ENCODE data around the gene PRKRIP1.

Gene PRKRIP1

DNA sequence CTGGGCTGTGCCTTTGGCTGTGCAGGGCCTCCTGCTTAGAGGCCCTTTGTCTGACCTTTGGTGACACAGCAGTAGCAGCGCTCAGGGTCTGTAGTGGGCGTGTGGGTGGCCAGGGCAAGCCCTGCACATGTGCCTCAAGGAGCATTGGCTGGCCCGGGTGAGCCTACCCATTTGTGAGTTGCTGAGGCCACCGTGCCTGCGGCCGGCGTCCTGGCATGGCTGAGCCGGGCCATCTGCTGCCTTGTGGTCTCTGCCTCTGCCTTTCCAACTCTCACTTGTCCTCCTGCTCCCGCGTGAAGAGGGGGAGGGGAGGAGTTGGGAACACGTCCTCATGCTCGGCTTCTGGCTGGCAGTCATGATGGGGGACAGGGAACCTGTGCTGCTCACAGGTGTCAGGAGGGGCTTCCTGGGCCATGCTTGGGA is 28.0 kb downstream of the PRKRIP1 start:
- Histone ChIP-seq H3K9me3 (ENCODE audit: low read length) (no peaks in the 10 kb centered on the region), H3K27me3 (ENCODE audit: insufficient read depth, low read length) (no peaks in the 10 kb centered on the region), H3K9me2 (ENCODE audit: low read depth, low read length) (no peaks in the 10 kb centered on the region), H3K27ac (ENCODE audit: low read depth, low read length, poor library complexity, severe bottlenecking) (peak overlapping the region; percentile 98), H2AFZ (ENCODE audit: low read length) (no peak overlapping the region), H3K4me3 (ENCODE audit: low read depth, low read length, poor library complexity, severe bottlenecking) (peak overlapping the region; percentile 55), H3K4me2 (ENCODE audit: low read length) (peak overlapping the region; percentile 71), H4K20me1 (ENCODE audit: insufficient read depth, low read length) (no peaks in the 10 kb centered on the region), H3K79me2 (ENCODE audit: insufficient read depth, low read length) (no peaks in the 10 kb centered on the region), H3K36me3 (ENCODE audit: insufficient read depth, low read length) (peaks cover 49% of the 10 kb centered on the region), H3K4me1 (ENCODE audit: insufficient read depth, low read length, severe bottlenecking) (peaks cover 78% of the 10 kb centered on the region), H3F3A (ENCODE audit: insufficient read depth, low read length) (peaks cover 12% of the 10 kb centered on the region; the same call in 1 of the 2 replicates), H3K9ac (ENCODE audit: low read length) (peak overlapping the region; percentile 77)
- TF ChIP-seq, protein P1, sequence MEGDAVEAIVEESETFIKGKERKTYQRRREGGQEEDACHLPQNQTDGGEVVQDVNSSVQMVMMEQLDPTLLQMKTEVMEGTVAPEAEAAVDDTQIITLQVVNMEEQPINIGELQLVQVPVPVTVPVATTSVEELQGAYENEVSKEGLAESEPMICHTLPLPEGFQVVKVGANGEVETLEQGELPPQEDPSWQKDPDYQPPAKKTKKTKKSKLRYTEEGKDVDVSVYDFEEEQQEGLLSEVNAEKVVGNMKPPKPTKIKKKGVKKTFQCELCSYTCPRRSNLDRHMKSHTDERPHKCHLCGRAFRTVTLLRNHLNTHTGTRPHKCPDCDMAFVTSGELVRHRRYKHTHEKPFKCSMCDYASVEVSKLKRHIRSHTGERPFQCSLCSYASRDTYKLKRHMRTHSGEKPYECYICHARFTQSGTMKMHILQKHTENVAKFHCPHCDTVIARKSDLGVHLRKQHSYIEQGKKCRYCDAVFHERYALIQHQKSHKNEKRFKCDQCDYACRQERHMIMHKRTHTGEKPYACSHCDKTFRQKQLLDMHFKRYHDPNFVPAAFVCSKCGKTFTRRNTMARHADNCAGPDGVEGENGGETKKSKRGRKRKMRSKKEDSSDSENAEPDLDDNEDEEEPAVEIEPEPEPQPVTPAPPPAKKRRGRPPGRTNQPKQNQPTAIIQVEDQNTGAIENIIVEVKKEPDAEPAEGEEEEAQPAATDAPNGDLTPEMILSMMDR (IDR thresholded peaks at IDR 0.05; ENCODE audit: low read length): no peak
- TF ChIP-seq EZH2 (IDR thresholded peaks at IDR 0.05; ENCODE audit: borderline replicate concordance, low read length): no peak

DNA sequence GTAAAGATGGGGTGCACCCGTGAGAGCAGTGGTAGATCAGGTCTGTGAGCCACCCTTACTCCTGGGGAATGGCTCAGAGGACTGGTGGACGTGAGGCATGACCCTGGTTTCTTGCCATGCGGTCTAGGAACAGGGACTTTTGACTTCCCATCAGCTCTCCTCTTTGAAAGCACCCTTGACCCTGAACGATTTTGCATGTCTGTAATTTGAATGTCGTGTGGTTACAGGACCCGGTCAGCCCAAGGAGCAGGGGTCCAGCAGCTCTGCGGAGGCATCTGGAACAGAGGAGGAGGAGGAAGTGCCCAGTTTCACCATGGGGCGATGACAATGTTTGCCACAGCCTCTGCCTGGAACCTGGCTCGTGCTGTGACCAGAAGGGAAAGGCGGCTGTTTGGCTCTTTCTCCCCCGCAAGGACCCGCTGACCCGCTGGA is 28.6 kb downstream of the PRKRIP1 start:
- H3K4me3 ChIP-seq (ENCODE audit: low read depth, low read length, poor library complexity, severe bottlenecking): peak overlapping the region; percentile 55
- no peaks in the 10 kb centered on the region for H3K27me3 ChIP-seq (ENCODE audit: insufficient read depth, low read length)
- H3K36me3 ChIP-seq (ENCODE audit: insufficient read depth, low read length): peaks cover 43% of the 10 kb centered on the region
- H3K27ac ChIP-seq (ENCODE audit: low read depth, low read length, poor library complexity, severe bottlenecking): peak overlapping the region; percentile 98
- no peaks in the 10 kb centered on the region for H3K9me2 ChIP-seq (ENCODE audit: low read depth, low read length)
- H3K4me1 ChIP-seq (ENCODE audit: insufficient read depth, low read length, severe bottlenecking): peaks cover 78% of the 10 kb centered on the region
- H3F3A ChIP-seq (ENCODE audit: insufficient read depth, low read length): peaks cover 12% of the 10 kb centered on the region; the same call in 1 of the 2 replicates
- H2AFZ ChIP-seq (ENCODE audit: low read length): no peak overlapping the region
- no peaks in the 10 kb centered on the region for H3K9me3 ChIP-seq (ENCODE audit: low read length)
- peak overlapping the region; percentile 77 for H3K9ac ChIP-seq (ENCODE audit: low read length)
- TF ChIP-seq, protein P1 (IDR thresholded peaks at IDR 0.05; ENCODE audit: low read length): no peak
- H3K4me2 ChIP-seq (ENCODE audit: low read length): peak overlapping the region; percentile 71
- H4K20me1 ChIP-seq (ENCODE audit: insufficient read depth, low read length): no peaks in the 10 kb centered on the region
- H3K79me2 ChIP-seq (ENCODE audit: insufficient read depth, low read length): no peaks in the 10 kb centered on the region

DNA sequence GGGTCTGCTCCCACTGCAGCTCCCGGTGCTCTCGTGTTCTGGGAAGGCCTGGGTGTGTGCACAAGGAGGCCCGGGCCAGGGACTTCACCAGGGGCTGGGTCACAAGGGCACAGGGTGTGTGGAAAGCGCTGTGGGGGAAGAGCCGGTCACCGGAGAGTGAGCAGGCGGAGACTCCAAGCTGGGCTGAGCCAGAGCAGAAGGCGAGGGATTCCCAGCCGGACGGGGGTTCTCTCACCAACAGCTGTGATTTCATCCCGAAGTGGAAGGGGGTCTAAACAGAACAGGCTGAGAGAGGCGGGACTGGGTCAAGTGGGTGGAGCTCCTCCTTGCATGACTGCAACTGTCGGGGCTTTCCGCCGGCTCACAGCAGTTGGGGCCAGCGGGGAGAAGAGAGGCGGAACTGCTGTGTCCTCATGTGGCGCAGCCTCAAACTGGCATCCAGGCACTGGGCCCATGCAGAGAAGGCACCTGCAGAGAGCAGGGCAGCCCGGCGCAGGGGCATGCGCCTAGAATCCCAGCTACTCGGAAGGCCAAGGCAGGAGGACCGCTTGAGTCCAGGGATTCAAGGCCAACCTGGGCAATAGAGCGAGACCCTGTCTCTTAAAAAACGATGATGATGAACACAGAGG is 29.6 kb downstream of the PRKRIP1 start:
- H3K4me2 ChIP-seq (ENCODE audit: low read length): peak overlapping the region; percentile 71
- H3K36me3 ChIP-seq (ENCODE audit: insufficient read depth, low read length): peaks cover 35% of the 10 kb centered on the region
- H3K4me3 ChIP-seq (ENCODE audit: low read depth, low read length, poor library complexity, severe bottlenecking): peak overlapping the region; percentile 55

More for the DNA sequence above, 29.6 kb downstream of the PRKRIP1 start:
- peak overlapping the region; percentile 77 for H3K9ac ChIP-seq (ENCODE audit: low read length)
- H3K9me2 ChIP-seq (ENCODE audit: low read depth, low read length): no peaks in the 10 kb centered on the region
- H3F3A ChIP-seq (ENCODE audit: insufficient read depth, low read length): peaks cover 7% of the 10 kb centered on the region; the same call in 1 of the 2 replicates
- peaks cover 78% of the 10 kb centered on the region for H3K4me1 ChIP-seq (ENCODE audit: insufficient read depth, low read length, severe bottlenecking)
- TF ChIP-seq, protein P1 (IDR thresholded peaks at IDR 0.05; ENCODE audit: low read length): no peak
- no peaks in the 10 kb centered on the region for H3K9me3 ChIP-seq (ENCODE audit: low read length)
- no peaks in the 10 kb centered on the region for H3K79me2 ChIP-seq (ENCODE audit: insufficient read depth, low read length)
- H2AFZ ChIP-seq (ENCODE audit: low read length): no peak overlapping the region
- H3K27ac ChIP-seq (ENCODE audit: low read depth, low read length, poor library complexity, severe bottlenecking): peak overlapping the region; percentile 98
- H3K27me3 ChIP-seq (ENCODE audit: insufficient read depth, low read length): no peaks in the 10 kb centered on the region
- no peaks in the 10 kb centered on the region for H4K20me1 ChIP-seq (ENCODE audit: insufficient read depth, low read length)
